Ovary (tissue), 9 donors: ENCODE results near the gene KIF16B. TPM values are rescaled to one million over a fixed set of nuclear protein-coding genes. Genes with fewer than 3 reads are reported as not detected.
"Not testable (repeated sequence)": the region's sequence is repeated elsewhere in the genome, so short reads cannot be mapped to it uniquely, and the experiment has no call there.

Experiments
- DNase-seq, 5 donors: peaks; one replicate each; pipeline ENCODE4 v3.0.0-alpha.2; 2019 to 2020
- H3K27ac ChIP-seq, 2 donors: fragments of 200-600 bp; one replicate each; pipeline versions ENCODE4 v1.5.1 to v1.8.0; 2019 to 2022
- H3K27me3 ChIP-seq: fragments of 200-600 bp; one replicate; pipeline ENCODE4 v1.8.0; 2022
- H3K36me3 ChIP-seq: fragments of 200-600 bp; sonication (generic); one replicate; pipeline ENCODE4 v1.5.1; 2019
- H3K4me1 ChIP-seq: one replicate; pipeline ENCODE4 v1.8.1; 2013; ENCODE audit warnings: mild to moderate bottlenecking, moderate library complexity; ENCODE audit not compliant: insufficient read depth
- H3K4me3 ChIP-seq: fragments of 200-600 bp; sonication (generic); one replicate; pipeline ENCODE4 v1.5.1; 2017
- H3K9me3 ChIP-seq, 2 donors: fragments of 200-600 bp in 1 of 2; sonication (generic) in 1 of 2; one replicate each; pipeline versions ENCODE4 v1.5.1 to v1.8.1; 2013 to 2019; ENCODE audit warnings: mild to moderate bottlenecking in 1 of 2, moderate library complexity in 1 of 2
- EP300 ChIP-seq: sonication (generic); formaldehyde crosslinking; IDR thresholded peaks from one replicate; pipeline ENCODE4 v1.6.1; 2017; ENCODE audit warnings: antibody characterized with exemption
- POLR2A ChIP-seq: fragments of 450-650 bp; IDR thresholded peaks from one replicate; pipeline ENCODE4 v1.6.1; 2017; ENCODE audit warnings: antibody characterized with exemption, mild to moderate bottlenecking, moderate library complexity
- WGBS, 3 donors: extraction: QIAGEN DNeasy Blood & Tissue Kit in 1 of 3; methylation state at CpG; one replicate each; pipeline versions ENCODE4 v1.1.5 to v1.1.7; 2013 to 2017; 5-methylcytosine and 5-hydroxymethylcytosine counted together
- intact Hi-C, 4 donors: fragments of 100-400 bp; cut with DNase I; formaldehyde crosslinking; loops; one replicate each; pipeline versions ENCODE4 v1.11.0 to v1.15.1; 2022 to 2023
- polyA plus RNA-seq, 2 donors: library from polyadenylated mRNA; stranded (reverse); fragments of 200-250 nt in 1 of 2; fragments of 350-450 nt in 1 of 2; fragmentation: Illumina TruSeq in 1 of 2; extraction: RNeasy Lipid Tissue Mini Kit (QIAGEN cat#74804) in 1 of 2; gene quantifications; one replicate each; pipeline ENCODE4 v1.2.3, GENCODE V29; 2013 to 2014
- total RNA-seq, 7 donors: library from RNA; depleted of rRNA in 2 of 7; stranded (reverse); fragments of >200 nt in 2 of 7; fragmentation: NEBNext Ultra II Directional in 3 of 7; extraction: Animal tissue kit (Norgen Biotek cat#: 25700) in 3 of 7; gene quantifications; one replicate each; pipeline versions ENCODE4 v1.1.0 to v1.2.4, GENCODE V29; 2016 to 2023
- TF ChIP-seq, protein P1 (sequence below), 3 donors: fragments of 450-650 bp in 2 of 3; fragments of 200-600 bp in 1 of 3; IDR thresholded peaks; one replicate each; pipeline versions ENCODE4 v1.5.1 to v1.8.0; 2016 to 2022; ENCODE audit warnings: antibody characterized with exemption in 3 of 3, mild to moderate bottlenecking in 1 of 3
- donor health status: DM: no; HTN: no; CAD: no; lungs with moderate emphysema.
- donor health status: DM: no; HTN: no; CAD: no.
- donor health status: Bipolar disorder and iron deficiency.
- donor health status: DM: yes; HTN: yes; CAD: no.
- donor health status: DM: no; HTN: no; CAD: no.
- donor health status: DM: yes; HTN: yes; CAD: no.

KIF16B gene
- total and polyA plus RNA-seq, 9 donors = 10.9 to 28.1 (median 20.2) TPM

DNA sequence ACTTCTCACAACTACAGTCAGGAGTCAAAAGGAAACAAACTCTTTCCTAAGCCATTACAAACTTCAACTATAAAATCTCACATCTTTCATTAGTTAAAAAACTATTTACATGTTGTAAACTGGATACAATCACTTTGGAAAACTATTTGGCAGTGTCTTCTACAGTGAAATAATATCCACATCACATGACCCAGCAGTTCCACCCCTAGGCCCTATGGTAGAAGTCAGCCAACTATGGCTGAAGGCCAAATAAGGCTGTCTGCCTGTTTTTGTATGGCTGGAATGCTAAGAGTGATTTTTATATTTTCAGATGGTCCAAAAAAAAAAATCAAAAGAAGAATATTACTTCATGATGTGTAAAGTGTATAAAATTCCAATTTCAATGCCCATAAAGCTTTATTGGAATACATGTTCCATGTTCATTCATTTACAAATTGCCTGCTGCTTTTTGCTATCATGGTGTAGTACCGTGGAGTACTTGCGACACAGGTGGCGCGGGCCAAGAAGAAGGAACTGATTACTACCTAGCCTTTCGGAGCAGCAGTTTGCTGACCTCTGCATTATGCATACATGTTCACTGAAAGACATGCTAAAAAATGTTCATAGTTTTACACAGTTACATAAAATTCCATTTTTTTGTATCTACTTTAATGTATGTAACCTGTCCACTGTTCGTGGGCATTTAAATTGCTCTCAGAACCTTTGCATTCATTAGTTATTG lies 129.0 kb downstream of the KIF16B start:
- Histone ChIP-seq H3K36me3 (no peaks in the 10 kb centered on the region), H3K4me3 (no peak overlapping the region), H3K4me1 (peaks cover 2% of the 10 kb centered on the region), H3K9me3 (no peaks in the 10 kb centered on the region), H3K27ac (no peak overlapping the region), H3K27me3 (no peaks in the 10 kb centered on the region)
- 88 to 97% (median 95%) methylated on average over 6 of the region's 6 CpGs for WGBS, 3 donors
- no peak for DNase-seq
- intact Hi-C loops = no loop called here
- TF ChIP-seq EP300 (no peak), POLR2A (no peak)
- TF ChIP-seq, protein P1, sequence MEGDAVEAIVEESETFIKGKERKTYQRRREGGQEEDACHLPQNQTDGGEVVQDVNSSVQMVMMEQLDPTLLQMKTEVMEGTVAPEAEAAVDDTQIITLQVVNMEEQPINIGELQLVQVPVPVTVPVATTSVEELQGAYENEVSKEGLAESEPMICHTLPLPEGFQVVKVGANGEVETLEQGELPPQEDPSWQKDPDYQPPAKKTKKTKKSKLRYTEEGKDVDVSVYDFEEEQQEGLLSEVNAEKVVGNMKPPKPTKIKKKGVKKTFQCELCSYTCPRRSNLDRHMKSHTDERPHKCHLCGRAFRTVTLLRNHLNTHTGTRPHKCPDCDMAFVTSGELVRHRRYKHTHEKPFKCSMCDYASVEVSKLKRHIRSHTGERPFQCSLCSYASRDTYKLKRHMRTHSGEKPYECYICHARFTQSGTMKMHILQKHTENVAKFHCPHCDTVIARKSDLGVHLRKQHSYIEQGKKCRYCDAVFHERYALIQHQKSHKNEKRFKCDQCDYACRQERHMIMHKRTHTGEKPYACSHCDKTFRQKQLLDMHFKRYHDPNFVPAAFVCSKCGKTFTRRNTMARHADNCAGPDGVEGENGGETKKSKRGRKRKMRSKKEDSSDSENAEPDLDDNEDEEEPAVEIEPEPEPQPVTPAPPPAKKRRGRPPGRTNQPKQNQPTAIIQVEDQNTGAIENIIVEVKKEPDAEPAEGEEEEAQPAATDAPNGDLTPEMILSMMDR (IDR thresholded peaks at IDR 0.05) = no peak

DNA sequence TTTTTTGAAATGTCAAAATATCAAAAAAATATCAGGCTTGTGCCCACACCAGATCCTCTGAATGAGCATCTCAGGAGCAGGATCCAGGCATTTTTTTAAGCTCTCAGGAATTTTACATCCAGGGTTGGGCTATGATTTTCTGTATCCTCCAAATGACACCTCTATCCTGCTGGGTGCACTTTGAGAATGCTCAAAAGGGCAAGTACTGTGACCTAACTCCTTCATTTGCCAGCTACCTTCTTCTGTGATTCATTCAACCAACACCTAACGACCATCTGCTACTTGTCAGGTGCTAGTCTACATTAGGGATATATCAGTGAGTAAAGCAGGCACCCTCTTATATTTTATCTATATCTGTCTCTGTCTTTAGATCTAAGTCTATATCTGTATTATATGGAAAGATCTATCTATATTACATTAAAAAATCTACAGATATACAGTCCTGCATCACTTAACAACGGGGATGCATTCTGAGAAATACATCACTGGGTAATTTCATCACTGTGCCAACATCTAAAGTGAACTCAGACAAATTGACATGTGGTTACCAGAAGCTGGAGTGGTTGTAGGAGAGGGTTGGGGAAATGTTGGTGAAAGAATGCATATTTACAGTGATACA lies 131.6 kb downstream of the KIF16B start:
- no peak for DNase-seq
- TF ChIP-seq, protein P1 (IDR thresholded peaks at IDR 0.05) = no peak
- TF ChIP-seq POLR2A (no peak), EP300 (no peak)
- Histone ChIP-seq H3K4me1 (peaks cover 2% of the 10 kb centered on the region), H3K9me3 (no peaks in the 10 kb centered on the region), H3K36me3 (no peaks in the 10 kb centered on the region), H3K27ac (no peak overlapping the region), H3K27me3 (no peaks in the 10 kb centered on the region), H3K4me3 (no peak overlapping the region)
- WGBS, 3 donors = 97 to 99% (median 97%) methylated on average over 2 of the region's 2 CpGs
- intact Hi-C loops = no loop called here

DNA sequence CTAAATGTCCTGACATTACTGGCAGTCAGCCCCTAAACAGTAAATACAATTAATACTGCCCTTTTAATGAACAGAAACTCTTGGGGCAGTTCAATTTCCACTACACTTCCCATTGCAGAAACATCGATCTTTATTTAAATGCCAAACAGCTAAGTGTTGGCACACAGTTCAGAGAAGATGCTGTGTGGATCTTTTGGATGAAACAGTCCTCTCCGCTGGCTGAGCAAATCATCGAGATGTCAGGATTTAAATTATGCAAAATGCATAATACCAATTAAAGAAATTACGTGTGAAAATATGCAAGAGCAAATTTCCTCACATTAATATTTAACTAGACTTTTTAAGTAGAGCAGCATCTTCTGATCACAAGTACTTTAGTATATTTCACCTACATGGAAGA lies 132.6 kb downstream of the KIF16B start:
- no peak for DNase-seq
- no peak overlapping the region for H3K4me3 ChIP-seq
- 82 to 99% (median 97%) methylated on average over 4 of the region's 4 CpGs for WGBS, 3 donors
- no peaks in the 10 kb centered on the region for H3K27me3 ChIP-seq
- intact Hi-C loops = no loop called here
- H3K27ac ChIP-seq = no peak overlapping the region
- H3K36me3 ChIP-seq = no peaks in the 10 kb centered on the region
- TF ChIP-seq EP300 (no peak), POLR2A (no peak)
- TF ChIP-seq, protein P1 (IDR thresholded peaks at IDR 0.05) = no peak
- no peaks in the 10 kb centered on the region for H3K9me3 ChIP-seq
- peaks cover 2% of the 10 kb centered on the region for H3K4me1 ChIP-seq

- H3K36me3 ChIP-seq, intact Hi-C loops, DNase-seq, H3K27ac ChIP-seq, H3K9me3 ChIP-seq, H3K4me3 ChIP-seq, H3K27me3 ChIP-seq, H3K4me1 ChIP-seq: not testable (repeated sequence)
- WGBS, 3 donors = 91 to 98% (median 96%) methylated on average over 5 of the region's 5 CpGs
Measured at GRCh38 chr20:16439540-16439939, 133.7 kb downstream of the KIF16B start.

GRCh38 chr20:16438100-16438499 lies 135.1 kb downstream of the KIF16B start:
- H3K27ac ChIP-seq = no peak overlapping the region
- WGBS, 3 donors = 87 to 91% (median 89%) methylated on average over 3 of the region's 3 CpGs

More at GRCh38 chr20:16438100-16438499, 135.1 kb downstream of the KIF16B start:
- Histone ChIP-seq H3K4me1 (no peaks in the 10 kb centered on the region), H3K36me3 (no peaks in the 10 kb centered on the region), H3K4me3 (no peak overlapping the region), H3K27me3 (no peaks in the 10 kb centered on the region), H3K9me3 (no peaks in the 10 kb centered on the region)
- intact Hi-C loops = no loop called here
- TF ChIP-seq EP300 = no peak
- DNase-seq = no peak
